Measurements from ENCODE around the gene LYPD1. TPM values are rescaled to one million over a fixed set of nuclear protein-coding genes. Genes with fewer than 3 reads are reported as not detected.

Gene LYPD1
- polyA plus RNA-seq, 2 of the 4 experiments (the other 2 are of a cell fraction), result 3.6 to 12.0 TPM

DNA sequence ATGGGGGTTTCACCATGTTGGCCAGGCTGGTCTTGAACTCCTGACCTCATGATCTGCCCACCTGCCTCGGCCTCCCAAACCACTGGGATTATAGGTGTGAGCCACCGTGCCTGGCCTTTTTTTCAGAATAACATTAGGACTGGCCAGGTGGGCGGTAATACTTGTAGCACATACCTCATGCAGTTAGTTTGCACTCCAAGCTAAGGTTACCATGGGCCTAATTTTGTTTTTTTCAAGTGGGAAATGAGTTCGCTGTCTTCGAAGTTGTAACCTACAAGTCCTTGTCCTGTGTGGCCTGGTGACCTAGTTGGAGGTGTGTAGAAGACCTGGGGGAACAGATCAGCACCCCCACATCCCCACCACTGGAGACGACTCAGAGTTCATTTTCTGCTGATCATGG is 74.8 kb downstream of the LYPD1 start:
- no peak for DNase-seq (ENCODE audit: low read depth in 1 of 2, low spot score in 1 of 2)
- no peak for ATAC-seq
- ChIA-PET CTCF (no interaction called here), POLR2A (no interaction called here)
- Histone ChIP-seq H3K4me3 (no peak overlapping the region), H3K4me2 (no peak overlapping the region), H3K4me1 (0 out of 3 replicates have a peak, but pooled peaks cover 5% of the 10 kb centered on the region), H3K27ac (no peak overlapping the region), H3K9me3 (no peaks in the 10 kb centered on the region)
- 92% methylated on average over 6 of the region's 6 CpGs for WGBS (ENCODE audit: missing lambda C conversion rate)
- TF ChIP-seq HOXA7 (CRISPR knock-in tag; IDR thresholded peaks at IDR 0.05) (no peak), RNF2 (IDR thresholded peaks at IDR 0.05; ENCODE audit: borderline replicate concordance, low read depth) (no peak), HOXB13 (CRISPR knock-in tag; IDR thresholded peaks at IDR 0.05; ENCODE audit: low read depth) (no peak), FOSL2 (IDR thresholded peaks at IDR 0.05) (no peak), FOSL2 (CRISPR knock-in tag; IDR thresholded peaks at IDR 0.05) (no peak), EP300 (IDR thresholded peaks at IDR 0.05) (no peak), MAFK (IDR thresholded peaks at IDR 0.05; ENCODE audit: partially characterized antibody) (no peak), CEBPB (IDR thresholded peaks at IDR 0.05) (no peak), ZSCAN20 (CRISPR knock-in tag; IDR thresholded peaks at IDR 0.05) (no peak), ZNF302 (CRISPR knock-in tag; IDR thresholded peaks at IDR 0.05) (no peak), NFE2L2 (conservative IDR thresholded peaks at IDR 0.05; ENCODE audit: low read length) (no peak), KDM1A (IDR thresholded peaks at IDR 0.05; ENCODE audit: low read depth) (no peak), KDM5A (IDR thresholded peaks at IDR 0.05) (no peak), GATA3 (IDR thresholded peaks at IDR 0.05; ENCODE audit: borderline replicate concordance) (no peak), HOXB5 (CRISPR knock-in tag; IDR thresholded peaks at IDR 0.05) (no peak), ZC3H11A (IDR thresholded peaks at IDR 0.05) (no peak), FOSB (CRISPR knock-in tag; IDR thresholded peaks at IDR 0.05) (no peak), SREBF2 (IDR thresholded peaks at IDR 0.05) (no peak)
- TF ChIP-seq, protein P1, sequence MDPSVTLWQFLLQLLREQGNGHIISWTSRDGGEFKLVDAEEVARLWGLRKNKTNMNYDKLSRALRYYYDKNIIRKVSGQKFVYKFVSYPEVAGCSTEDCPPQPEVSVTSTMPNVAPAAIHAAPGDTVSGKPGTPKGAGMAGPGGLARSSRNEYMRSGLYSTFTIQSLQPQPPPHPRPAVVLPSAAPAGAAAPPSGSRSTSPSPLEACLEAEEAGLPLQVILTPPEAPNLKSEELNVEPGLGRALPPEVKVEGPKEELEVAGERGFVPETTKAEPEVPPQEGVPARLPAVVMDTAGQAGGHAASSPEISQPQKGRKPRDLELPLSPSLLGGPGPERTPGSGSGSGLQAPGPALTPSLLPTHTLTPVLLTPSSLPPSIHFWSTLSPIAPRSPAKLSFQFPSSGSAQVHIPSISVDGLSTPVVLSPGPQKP (IDR thresholded peaks at IDR 0.05; ENCODE audit: low read depth, low read length), result no peak
- TF ChIP-seq, protein P2, sequence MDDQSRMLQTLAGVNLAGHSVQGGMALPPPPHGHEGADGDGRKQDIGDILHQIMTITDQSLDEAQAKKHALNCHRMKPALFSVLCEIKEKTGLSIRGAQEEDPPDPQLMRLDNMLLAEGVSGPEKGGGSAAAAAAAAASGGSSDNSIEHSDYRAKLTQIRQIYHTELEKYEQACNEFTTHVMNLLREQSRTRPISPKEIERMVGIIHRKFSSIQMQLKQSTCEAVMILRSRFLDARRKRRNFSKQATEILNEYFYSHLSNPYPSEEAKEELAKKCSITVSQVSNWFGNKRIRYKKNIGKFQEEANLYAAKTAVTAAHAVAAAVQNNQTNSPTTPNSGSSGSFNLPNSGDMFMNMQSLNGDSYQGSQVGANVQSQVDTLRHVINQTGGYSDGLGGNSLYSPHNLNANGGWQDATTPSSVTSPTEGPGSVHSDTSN (IDR thresholded peaks at IDR 0.05), result no peak
- TF ChIP-seq, protein P3, sequence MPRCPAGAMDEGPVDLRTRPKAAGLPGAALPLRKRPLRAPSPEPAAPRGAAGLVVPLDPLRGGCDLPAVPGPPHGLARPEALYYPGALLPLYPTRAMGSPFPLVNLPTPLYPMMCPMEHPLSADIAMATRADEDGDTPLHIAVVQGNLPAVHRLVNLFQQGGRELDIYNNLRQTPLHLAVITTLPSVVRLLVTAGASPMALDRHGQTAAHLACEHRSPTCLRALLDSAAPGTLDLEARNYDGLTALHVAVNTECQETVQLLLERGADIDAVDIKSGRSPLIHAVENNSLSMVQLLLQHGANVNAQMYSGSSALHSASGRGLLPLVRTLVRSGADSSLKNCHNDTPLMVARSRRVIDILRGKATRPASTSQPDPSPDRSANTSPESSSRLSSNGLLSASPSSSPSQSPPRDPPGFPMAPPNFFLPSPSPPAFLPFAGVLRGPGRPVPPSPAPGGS (IDR thresholded peaks at IDR 0.05), result no peak
- FAIRE-seq, result no peak

All from A549 (cell line).